ENCODE measurements around the gene ARL15.

ARL15 gene

DNA sequence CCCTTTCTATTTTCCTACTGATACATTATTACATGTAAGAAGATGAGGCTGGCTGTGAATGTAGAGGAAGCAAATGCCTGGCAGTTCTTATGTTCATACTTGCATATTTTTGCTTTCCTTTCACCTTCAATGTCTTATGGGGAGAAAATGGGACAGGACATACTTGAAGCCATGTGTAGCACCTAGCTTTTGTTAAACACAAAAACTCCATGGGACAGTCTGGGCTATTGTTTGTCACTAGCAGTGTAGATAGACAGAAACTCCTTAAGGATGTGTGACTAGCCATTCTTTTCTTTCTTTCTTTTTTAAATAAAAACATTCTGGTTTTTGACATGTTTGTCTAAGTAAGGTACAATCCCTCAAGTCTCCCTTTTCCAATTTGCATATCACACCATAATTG lies 122.7 kb downstream of the ARL15 start:
- no peaks in the 10 kb centered on the region for H3K36me3 ChIP-seq (ENCODE audit: insufficient read depth, low read length)
- H3K27me3 ChIP-seq (ENCODE audit: control insufficient read depth in 1 of 2, insufficient read depth in 2 of 2, low read length in 2 of 2), result no peaks in the 10 kb centered on the region
- H3K4me1 ChIP-seq (ENCODE audit: insufficient read depth, low read length), result peaks cover 11% of the 10 kb centered on the region
- H3K9me3 ChIP-seq (ENCODE audit: low read length), result no peaks in the 10 kb centered on the region
- H3K4me3 ChIP-seq (ENCODE audit: low read depth in 1 of 2, low read length in 2 of 2), result no peak overlapping the region
- no peak overlapping the region for H3K27ac ChIP-seq (ENCODE audit: low read depth, low read length)
- no peak overlapping the region for H3K9ac ChIP-seq (ENCODE audit: low read length)

DNA sequence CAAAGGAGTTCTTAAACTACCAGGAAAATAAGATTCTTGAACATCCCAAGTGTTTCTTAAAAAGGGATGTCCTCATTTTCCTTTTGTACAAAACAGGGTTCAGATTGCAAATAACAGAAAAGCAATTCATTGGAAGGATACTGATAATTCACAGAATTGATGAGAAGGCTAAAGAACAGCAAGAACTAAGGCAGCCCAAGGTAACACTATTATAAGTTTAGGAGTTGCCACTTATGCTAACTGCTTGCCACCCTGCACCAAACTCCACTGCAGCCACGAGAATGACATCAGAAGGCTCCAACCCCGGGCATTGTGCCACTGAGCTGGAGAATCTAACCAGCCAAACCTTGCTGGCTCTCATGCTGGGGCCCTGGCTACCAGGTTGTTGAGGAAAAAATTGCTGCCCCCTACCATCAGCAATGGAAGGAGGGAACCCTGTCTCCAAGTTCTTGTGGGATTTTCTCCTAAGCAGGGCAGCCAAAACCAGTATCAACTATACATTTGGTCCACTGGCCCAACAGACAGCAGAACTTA lies 123.4 kb downstream of the ARL15 start:
- Histone ChIP-seq H3K36me3 (ENCODE audit: insufficient read depth, low read length) (no peaks in the 10 kb centered on the region), H3K27me3 (ENCODE audit: control insufficient read depth in 1 of 2, insufficient read depth in 2 of 2, low read length in 2 of 2) (no peaks in the 10 kb centered on the region), H3K4me1 (ENCODE audit: insufficient read depth, low read length) (peaks cover 10% of the 10 kb centered on the region), H3K4me3 (ENCODE audit: low read depth in 1 of 2, low read length in 2 of 2) (no peak overlapping the region), H3K27ac (ENCODE audit: low read depth, low read length) (no peak overlapping the region), H3K9me3 (ENCODE audit: low read length) (no peaks in the 10 kb centered on the region), H3K9ac (ENCODE audit: low read length) (no peak overlapping the region)

DNA sequence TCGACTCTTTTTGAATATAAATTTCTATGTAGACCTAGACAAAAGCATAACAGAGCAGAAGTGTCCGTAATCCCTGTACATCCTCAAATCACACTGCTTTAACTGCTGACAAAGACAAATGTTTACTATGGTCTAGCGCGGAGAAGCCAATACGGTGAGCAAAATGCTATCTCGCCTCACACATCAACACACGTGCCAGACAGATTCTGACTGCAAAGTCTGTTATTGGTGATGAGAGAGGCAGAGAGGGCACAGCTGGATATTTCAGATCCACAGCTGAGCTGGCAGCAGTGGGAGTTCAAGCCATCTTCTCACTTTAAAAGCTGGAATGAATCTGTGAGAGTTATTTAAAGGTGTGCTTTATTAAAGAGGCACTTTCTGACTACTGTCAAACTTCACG lies 124.3 kb downstream of the ARL15 start:
- no peaks in the 10 kb centered on the region for H3K27me3 ChIP-seq (ENCODE audit: control insufficient read depth in 1 of 2, insufficient read depth in 2 of 2, low read length in 2 of 2)
- no peak overlapping the region for H3K9ac ChIP-seq (ENCODE audit: low read length)
- H3K9me3 ChIP-seq (ENCODE audit: low read length), result no peaks in the 10 kb centered on the region
- no peak overlapping the region for H3K4me3 ChIP-seq (ENCODE audit: low read depth in 1 of 2, low read length in 2 of 2)
- H3K36me3 ChIP-seq (ENCODE audit: insufficient read depth, low read length), result no peaks in the 10 kb centered on the region
- H3K4me1 ChIP-seq (ENCODE audit: insufficient read depth, low read length), result peaks cover 5% of the 10 kb centered on the region
- no peak overlapping the region for H3K27ac ChIP-seq (ENCODE audit: low read depth, low read length)

DNA sequence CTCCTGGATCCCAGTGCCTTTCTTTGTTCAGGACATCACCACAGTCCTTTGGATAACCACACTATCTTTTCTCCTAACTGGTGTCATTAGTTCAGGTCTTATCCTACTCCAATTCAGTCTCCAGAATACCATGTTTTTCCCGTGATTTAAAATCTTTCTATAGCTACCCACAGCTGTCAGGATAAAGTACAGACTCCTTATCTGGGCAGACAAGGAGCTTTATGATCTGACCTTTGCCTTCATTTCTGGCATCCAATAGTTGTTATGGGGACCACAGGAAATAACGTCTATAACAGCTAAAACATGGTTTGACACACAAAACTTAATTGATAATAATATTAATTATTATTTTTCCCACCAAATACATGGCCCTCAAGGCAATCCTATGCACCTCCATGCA lies 125.6 kb downstream of the ARL15 start:
- H3K9me3 ChIP-seq (ENCODE audit: low read length), result no peaks in the 10 kb centered on the region
- no peak overlapping the region for H3K27ac ChIP-seq (ENCODE audit: low read depth, low read length)
- no peaks in the 10 kb centered on the region for H3K36me3 ChIP-seq (ENCODE audit: insufficient read depth, low read length)
- H3K4me1 ChIP-seq (ENCODE audit: insufficient read depth, low read length), result peaks cover 12% of the 10 kb centered on the region
- H3K27me3 ChIP-seq (ENCODE audit: control insufficient read depth in 1 of 2, insufficient read depth in 2 of 2, low read length in 2 of 2), result no peaks in the 10 kb centered on the region
- no peak overlapping the region for H3K4me3 ChIP-seq (ENCODE audit: low read depth in 1 of 2, low read length in 2 of 2)
- no peak overlapping the region for H3K9ac ChIP-seq (ENCODE audit: low read length)

DNA sequence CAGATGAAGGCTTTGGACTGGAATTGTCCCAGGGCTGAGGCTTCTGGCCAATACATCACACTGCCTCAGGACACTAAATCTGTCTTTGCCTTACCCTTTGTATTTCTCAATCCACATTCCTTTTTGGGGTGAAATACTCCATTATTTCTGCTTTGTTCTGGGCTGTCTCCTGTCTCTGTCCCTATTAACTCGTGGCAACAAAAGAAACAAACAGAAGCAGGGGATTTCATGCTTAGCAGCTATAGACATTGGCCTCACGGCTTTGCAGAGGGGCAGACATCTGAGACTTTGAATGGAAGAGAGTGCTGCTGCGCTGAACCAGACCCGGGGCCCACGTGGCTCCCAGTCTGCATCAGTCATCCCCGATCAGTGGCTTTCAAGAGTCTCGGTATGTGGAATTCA lies 129.7 kb downstream of the ARL15 start:
- no peak overlapping the region for H3K27ac ChIP-seq (ENCODE audit: low read depth, low read length)
- no peaks in the 10 kb centered on the region for H3K36me3 ChIP-seq (ENCODE audit: insufficient read depth, low read length)
- peaks cover 29% of the 10 kb centered on the region for H3K4me1 ChIP-seq (ENCODE audit: insufficient read depth, low read length)
- no peak overlapping the region for H3K9ac ChIP-seq (ENCODE audit: low read length)
- H3K9me3 ChIP-seq (ENCODE audit: low read length), result no peaks in the 10 kb centered on the region
- no peaks in the 10 kb centered on the region for H3K27me3 ChIP-seq (ENCODE audit: control insufficient read depth in 1 of 2, insufficient read depth in 2 of 2, low read length in 2 of 2)
- H3K4me3 ChIP-seq (ENCODE audit: low read depth in 1 of 2, low read length in 2 of 2), result no peak overlapping the region

DNA sequence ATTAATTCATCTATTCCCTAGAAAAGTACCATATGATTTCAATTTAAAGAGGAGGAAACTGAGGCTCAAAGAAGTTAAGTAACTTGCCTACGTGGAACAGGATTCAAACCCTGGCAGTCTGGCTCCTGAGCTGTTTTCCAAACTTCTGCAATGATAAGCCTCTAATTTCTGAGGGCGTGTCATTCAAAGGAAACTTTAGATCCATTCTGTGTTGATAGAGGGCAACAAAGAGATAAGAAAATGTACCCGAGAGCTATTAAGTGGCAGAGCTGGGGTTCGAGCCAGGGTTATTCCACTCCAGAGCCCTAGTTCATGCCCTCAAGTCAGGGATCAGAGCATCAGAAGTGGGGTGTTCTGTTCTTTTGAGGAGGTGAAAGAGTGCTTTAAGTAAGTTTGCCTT lies 131.4 kb downstream of the ARL15 start:
- Histone ChIP-seq H3K4me3 (ENCODE audit: low read depth in 1 of 2, low read length in 2 of 2) (no peak overlapping the region), H3K36me3 (ENCODE audit: insufficient read depth, low read length) (no peaks in the 10 kb centered on the region), H3K27me3 (ENCODE audit: control insufficient read depth in 1 of 2, insufficient read depth in 2 of 2, low read length in 2 of 2) (no peaks in the 10 kb centered on the region), H3K9me3 (ENCODE audit: low read length) (no peaks in the 10 kb centered on the region), H3K9ac (ENCODE audit: low read length) (no peak overlapping the region), H3K4me1 (ENCODE audit: insufficient read depth, low read length) (peaks cover 29% of the 10 kb centered on the region), H3K27ac (ENCODE audit: low read depth, low read length) (no peak overlapping the region)

DNA sequence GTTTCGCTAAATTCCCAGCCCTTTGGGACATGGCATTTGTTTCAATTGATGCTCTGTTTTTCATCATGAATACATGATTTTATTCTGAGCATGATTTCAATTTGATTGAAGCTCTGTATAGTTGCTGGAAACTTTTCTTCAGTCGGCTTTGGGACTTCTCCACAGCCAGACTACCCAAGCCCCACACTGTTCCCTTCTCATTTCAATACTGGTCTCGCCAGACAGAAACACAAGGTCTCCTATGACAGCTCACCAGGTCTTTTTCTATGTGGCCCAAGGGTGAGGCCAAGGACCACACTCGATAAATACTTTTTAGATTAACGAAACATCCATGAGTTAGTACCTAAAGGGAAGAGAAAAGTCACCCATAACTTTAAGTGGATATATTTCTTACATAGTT lies 132.2 kb downstream of the ARL15 start:
- Histone ChIP-seq H3K27ac (ENCODE audit: low read depth, low read length) (no peak overlapping the region), H3K36me3 (ENCODE audit: insufficient read depth, low read length) (no peaks in the 10 kb centered on the region), H3K9ac (ENCODE audit: low read length) (no peak overlapping the region), H3K9me3 (ENCODE audit: low read length) (no peaks in the 10 kb centered on the region), H3K4me1 (ENCODE audit: insufficient read depth, low read length) (peaks cover 29% of the 10 kb centered on the region), H3K27me3 (ENCODE audit: control insufficient read depth in 1 of 2, insufficient read depth in 2 of 2, low read length in 2 of 2) (no peaks in the 10 kb centered on the region), H3K4me3 (ENCODE audit: low read depth in 1 of 2, low read length in 2 of 2) (no peak overlapping the region)

DNA sequence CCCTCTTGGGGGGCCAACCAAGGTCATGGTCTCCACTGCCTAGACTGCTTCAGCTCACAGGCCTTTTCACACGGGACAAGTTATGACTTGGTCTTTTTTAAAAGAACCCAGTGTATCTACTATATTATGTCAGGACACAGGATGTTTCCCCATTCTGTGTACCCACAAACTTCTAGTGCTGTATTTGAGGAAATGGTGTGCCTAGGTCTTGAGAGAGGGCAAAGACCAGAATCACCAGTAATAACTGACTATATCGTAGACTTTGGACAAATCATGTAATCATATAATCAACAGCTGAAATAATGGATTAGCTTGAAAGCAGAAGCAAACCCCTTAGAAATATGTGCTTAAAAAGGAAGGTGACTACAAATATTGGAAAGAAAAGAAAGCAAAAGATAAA lies 133.3 kb downstream of the ARL15 start:
- no peak overlapping the region for H3K9ac ChIP-seq (ENCODE audit: low read length)

DNA sequence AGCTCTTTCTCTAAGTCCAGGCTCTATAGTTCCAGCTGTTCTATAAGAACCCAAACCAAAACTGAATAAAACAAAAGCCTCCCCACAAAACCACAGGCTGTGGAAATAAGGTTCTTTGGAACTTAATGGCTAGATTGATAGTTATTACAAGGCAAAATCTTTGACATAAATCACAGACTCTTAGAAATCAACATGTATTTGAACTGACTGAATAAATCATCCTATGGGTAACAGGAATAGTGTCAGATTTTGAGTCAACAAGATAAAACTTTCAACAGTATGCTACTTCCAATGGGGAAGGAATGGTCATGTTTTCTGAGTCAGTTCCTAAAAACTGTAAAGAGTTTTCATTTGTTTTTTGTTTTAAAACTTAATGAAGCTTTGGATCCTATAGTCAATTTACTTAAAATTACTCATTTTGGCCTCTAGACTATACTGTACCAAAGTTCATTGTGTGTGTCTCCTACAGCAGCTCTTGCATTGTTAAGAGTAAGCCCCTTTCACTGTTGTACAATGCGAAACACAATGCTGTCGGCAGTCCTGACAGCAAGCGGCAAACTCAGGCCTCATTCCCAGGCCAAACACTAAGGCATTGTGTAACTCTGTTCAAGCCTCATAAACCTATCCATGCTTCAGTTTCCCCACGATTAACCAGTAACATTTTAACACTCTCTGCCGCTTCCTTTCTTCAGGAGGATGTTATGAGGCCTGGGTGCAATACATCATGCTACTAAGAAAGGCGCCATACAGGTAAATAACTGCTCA lies 134.1 kb downstream of the ARL15 start:
- H3K9me3 ChIP-seq (ENCODE audit: low read length), result no peaks in the 10 kb centered on the region
- no peak overlapping the region for H3K4me3 ChIP-seq (ENCODE audit: low read depth in 1 of 2, low read length in 2 of 2)
- H3K36me3 ChIP-seq (ENCODE audit: insufficient read depth, low read length), result no peaks in the 10 kb centered on the region
- no peak overlapping the region for H3K27ac ChIP-seq (ENCODE audit: low read depth, low read length)
- peaks cover 29% of the 10 kb centered on the region for H3K4me1 ChIP-seq (ENCODE audit: insufficient read depth, low read length)
- H3K9ac ChIP-seq (ENCODE audit: low read length), result no peak overlapping the region
- no peaks in the 10 kb centered on the region for H3K27me3 ChIP-seq (ENCODE audit: control insufficient read depth in 1 of 2, insufficient read depth in 2 of 2, low read length in 2 of 2)

More for the DNA sequence above, 133.3 kb downstream of the ARL15 start:
- Histone ChIP-seq H3K4me3 (ENCODE audit: low read depth in 1 of 2, low read length in 2 of 2) (no peak overlapping the region), H3K27ac (ENCODE audit: low read depth, low read length) (no peak overlapping the region), H3K4me1 (ENCODE audit: insufficient read depth, low read length) (peaks cover 29% of the 10 kb centered on the region), H3K9me3 (ENCODE audit: low read length) (no peaks in the 10 kb centered on the region), H3K36me3 (ENCODE audit: insufficient read depth, low read length) (no peaks in the 10 kb centered on the region), H3K27me3 (ENCODE audit: control insufficient read depth in 1 of 2, insufficient read depth in 2 of 2, low read length in 2 of 2) (no peaks in the 10 kb centered on the region)

DNA sequence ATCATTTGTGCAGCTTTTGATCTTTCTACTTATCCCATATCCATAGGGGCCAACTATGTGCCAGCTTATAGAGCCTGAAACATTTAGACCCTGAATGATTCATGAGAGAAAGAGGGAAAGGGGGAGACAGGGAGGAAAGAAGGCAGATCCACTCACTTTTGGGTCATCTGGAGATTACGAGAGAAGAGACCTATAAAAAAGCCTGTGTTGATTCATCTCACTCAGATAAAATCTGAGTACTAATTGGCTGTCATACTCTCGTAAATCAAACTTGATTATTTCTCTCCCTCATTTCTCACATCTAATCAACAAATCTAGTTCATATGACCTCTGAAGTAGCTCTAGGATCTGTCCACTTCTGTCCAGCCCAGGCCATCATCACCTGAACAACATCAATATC lies 137.1 kb downstream of the ARL15 start:
- Histone ChIP-seq H3K4me1 (ENCODE audit: insufficient read depth, low read length) (peaks cover 11% of the 10 kb centered on the region), H3K4me3 (ENCODE audit: low read depth in 1 of 2, low read length in 2 of 2) (no peak overlapping the region), H3K9me3 (ENCODE audit: low read length) (no peaks in the 10 kb centered on the region), H3K27me3 (ENCODE audit: control insufficient read depth in 1 of 2, insufficient read depth in 2 of 2, low read length in 2 of 2) (no peaks in the 10 kb centered on the region), H3K9ac (ENCODE audit: low read length) (no peak overlapping the region), H3K27ac (ENCODE audit: low read depth, low read length) (no peak overlapping the region), H3K36me3 (ENCODE audit: insufficient read depth, low read length) (no peaks in the 10 kb centered on the region)

DNA sequence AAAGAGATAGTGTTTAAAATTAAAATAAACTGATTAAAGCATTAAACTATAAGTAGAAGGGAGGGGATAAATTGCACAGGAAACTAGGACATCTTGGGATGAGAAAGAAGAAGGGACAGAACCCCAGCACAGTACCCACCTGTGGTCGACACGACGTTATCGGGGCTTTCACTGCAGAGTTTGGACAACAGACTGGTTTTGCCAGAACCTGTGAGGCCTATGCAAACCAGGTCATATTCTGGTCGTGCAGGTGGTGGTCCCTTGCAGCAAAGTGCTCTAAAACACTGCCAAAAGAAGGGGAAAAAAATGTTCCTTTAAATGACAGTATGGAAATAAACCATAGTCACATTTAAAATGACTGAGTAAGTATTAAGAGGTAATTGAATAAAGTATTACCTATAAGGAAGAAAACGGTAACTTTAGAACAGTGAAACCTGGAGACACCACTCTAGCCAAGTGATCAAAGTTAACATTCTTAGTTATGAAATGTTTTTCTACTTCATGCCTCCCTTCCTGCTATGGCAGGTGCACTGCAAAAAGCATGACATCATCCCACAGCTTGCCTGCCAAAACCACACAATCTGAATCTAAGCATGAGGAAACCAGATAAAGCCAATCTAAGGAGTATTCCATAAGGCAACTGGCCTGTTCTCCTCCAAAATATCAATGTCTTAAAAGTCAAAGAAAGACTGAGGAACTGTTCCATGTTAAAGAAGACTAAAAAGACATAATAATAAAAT lies 138.6 kb downstream of the ARL15 start:
- no peaks in the 10 kb centered on the region for H3K9me3 ChIP-seq (ENCODE audit: low read length)
- H3K27me3 ChIP-seq (ENCODE audit: control insufficient read depth in 1 of 2, insufficient read depth in 2 of 2, low read length in 2 of 2), result no peaks in the 10 kb centered on the region
- no peak overlapping the region for H3K9ac ChIP-seq (ENCODE audit: low read length)
- H3K4me1 ChIP-seq (ENCODE audit: insufficient read depth, low read length), result no peaks in the 10 kb centered on the region
- no peaks in the 10 kb centered on the region for H3K36me3 ChIP-seq (ENCODE audit: insufficient read depth, low read length)
- no peak overlapping the region for H3K27ac ChIP-seq (ENCODE audit: low read depth, low read length)
- H3K4me3 ChIP-seq (ENCODE audit: low read depth in 1 of 2, low read length in 2 of 2), result no peak overlapping the region
